HG03103 (cell line): ENCODE data around the gene CDC42BPB.

ENCODE experiments used
- ATAC-seq: cut with Tn5 transposase; IDR thresholded peaks from one replicate; pipeline ENCODE4 v1.9.1; 2021; ENCODE audit warnings: low read depth; ENCODE audit not compliant: unreplicated experiment

Gene CDC42BPB

GRCh38 chr14:102885737-102886447 lies 171.5 kb downstream of the CDC42BPB start:
- ATAC-seq: no peak

GRCh38 chr14:102883554-102883953 lies 173.8 kb downstream of the CDC42BPB start:
- no peak for ATAC-seq

- no peak for ATAC-seq
Measured at GRCh38 chr14:102883089-102883541, 174.2 kb downstream of the CDC42BPB start.
